Calu3 (cell line): ENCODE results near the gene ETF1. TPM values are rescaled to one million over a fixed set of nuclear protein-coding genes. Genes with fewer than 3 reads are reported as not detected.

Source experiments
- BruUV-seq: library from RNA; stranded (reverse); fragments of 400-500 nt; replicated peaks from 2 replicates; lab custom pipeline; 2021; lab: Mats Ljungman, UMichigan
- CTCF ChIA-PET: fragments of 300-600 bp; sonication (Branson Sonifier 250); formaldehyde crosslinking; loops from one replicate; lab custom pipeline; 2022; ENCODE audit warnings: antibody characterized with exemption; lab: Charles Lee
- DNase-seq: peaks from one replicate; pipeline ENCODE4 v3.0.0; 2022
- H3K27ac Mint-ChIP-seq: one replicate; pipeline ENCODE4 v1.8.0; 2022; ENCODE audit warnings: mixed read lengths; ENCODE audit not compliant: unreplicated experiment
- H3K27me3 Mint-ChIP-seq: one replicate; pipeline ENCODE4 v1.8.0; 2022; ENCODE audit warnings: mixed read lengths; ENCODE audit not compliant: unreplicated experiment
- H3K36me3 Mint-ChIP-seq: one replicate; pipeline ENCODE4 v1.8.0; 2022; ENCODE audit warnings: mild to moderate bottlenecking, moderate library complexity, mixed read lengths; ENCODE audit not compliant: insufficient read depth, unreplicated experiment
- H3K4me1 Mint-ChIP-seq: one replicate; pipeline ENCODE4 v1.8.0; 2022; ENCODE audit warnings: mild to moderate bottlenecking, low read depth, mixed read lengths; ENCODE audit not compliant: unreplicated experiment
- H3K4me3 Mint-ChIP-seq: one replicate; pipeline ENCODE4 v1.8.0; 2022; ENCODE audit warnings: mild to moderate bottlenecking, low read depth, moderate library complexity, mixed read lengths; ENCODE audit not compliant: unreplicated experiment
- H3K9me3 Mint-ChIP-seq: one replicate; pipeline ENCODE4 v1.8.0; 2022; ENCODE audit warnings: low read depth, mixed read lengths; ENCODE audit not compliant: unreplicated experiment
- CTCF ChIP-seq: fragments of 200-600 bp; IDR thresholded peaks from one replicate; pipeline ENCODE4 v1.8.0; 2022; ENCODE audit warnings: antibody characterized with exemption; ENCODE audit not compliant: unreplicated experiment
- intact Hi-C: fragments of 100-400 bp; cut with micrococcal nuclease; formaldehyde crosslinking; loops from one replicate; pipeline ENCODE4 v1.10.0; 2022; ENCODE audit not compliant: unreplicated experiment
- total RNA-seq: library from RNA; stranded (reverse); gene quantifications from 2 replicates; pipeline ENCODE4 v1.2.3, GENCODE V29; 2022

ETF1 gene
- total RNA-seq, 1 experiment from 2014 or later: 164 TPM

- Mint-ChIP-seq H3K4me1 (peaks cover 33% of the 10 kb centered on the region), H3K27me3 (peaks cover 28% of the 10 kb centered on the region), H3K4me3 (peak overlapping the region; percentile 78), H3K27ac (peak overlapping the region; percentile 92), H3K36me3 (peaks cover 88% of the 10 kb centered on the region), H3K9me3 (no peaks in the 10 kb centered on the region)
- no peak for DNase-seq
- CTCF ChIA-PET: no interaction called here
- BruUV-seq: no TSS peak
- intact Hi-C loops: loop anchor here (5.0 to 10.0 kb wide), 2 partner anchors 34 to 76 kb away; partner anchors contain the start of gene ETF1
- TF ChIP-seq CTCF: no peak
These were observed 74.7 kb downstream of the ETF1 start for GRCh38 chr5:138468133-138468965.

- Mint-ChIP-seq H3K4me3 (peak overlapping the region; percentile 78), H3K27me3 (peaks cover 28% of the 10 kb centered on the region), H3K27ac (peak overlapping the region; percentile 92), H3K4me1 (peaks cover 33% of the 10 kb centered on the region), H3K9me3 (no peaks in the 10 kb centered on the region), H3K36me3 (peaks cover 91% of the 10 kb centered on the region)
- CTCF ChIA-PET: no interaction called here
- TSS peak; percentile 30 for BruUV-seq
- intact Hi-C loops: loop anchor here (5.0 to 10.0 kb wide), 2 partner anchors 35 to 77 kb away; partner anchors contain the start of gene ETF1
- no peak for TF ChIP-seq CTCF
- peak; percentile 44 for DNase-seq
These were observed 75.3 kb downstream of the ETF1 start for GRCh38 chr5:138467711-138468132.

GRCh38 chr5:138466900-138467710 is 75.9 kb downstream of the ETF1 start:
- CTCF ChIA-PET: no interaction called here
- peak; percentile 50 for DNase-seq
- intact Hi-C loops: loop anchor here (5.0 to 10.0 kb wide), 2 partner anchors 35 to 78 kb away; partner anchors contain the start of gene ETF1
- H3K9me3 Mint-ChIP-seq: no peaks in the 10 kb centered on the region
- BruUV-seq: no TSS peak
- peak overlapping the region; percentile 92 for H3K27ac Mint-ChIP-seq
- peaks cover 86% of the 10 kb centered on the region for H3K36me3 Mint-ChIP-seq
- H3K4me3 Mint-ChIP-seq: peak overlapping the region; percentile 78
- H3K27me3 Mint-ChIP-seq: peaks cover 28% of the 10 kb centered on the region
- peaks cover 33% of the 10 kb centered on the region for H3K4me1 Mint-ChIP-seq
- TF ChIP-seq CTCF: no peak
